Hematopoietic multipotent progenitor cell treated with erythropoietin and hydrocortisone succinate and interleukin-3 and kit ligand, for 8 days (in vitro differentiated cells): ENCODE results near the gene CSNK2A1.
A peak's percentile ranks its signal among the peaks of the same experiment; 100 is the strongest.

Experiments
- DNase-seq: peaks from one replicate; pipeline ENCODE4 v3.0.0-alpha.2; 2015

CSNK2A1 gene

DNA sequence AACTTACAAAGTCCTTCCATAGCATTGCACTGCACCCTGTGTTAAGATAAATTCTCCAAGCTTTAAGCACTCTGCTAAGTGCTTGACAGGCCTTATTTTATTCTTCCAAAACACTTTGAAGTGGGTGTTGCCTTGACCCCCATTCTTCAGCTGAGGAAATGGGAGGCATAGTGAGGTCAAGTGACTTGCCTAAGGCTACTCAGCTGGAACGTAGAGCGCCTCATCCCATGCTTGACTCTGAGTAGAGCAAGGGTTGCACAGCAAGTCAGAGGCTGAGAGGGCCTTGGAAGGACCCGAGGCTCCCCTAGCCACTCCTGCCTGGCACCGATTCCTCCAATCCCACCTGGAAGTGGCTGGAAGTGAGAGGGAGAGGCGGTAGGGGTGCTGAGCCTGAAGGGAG lies 19.6 kb upstream of the CSNK2A1 start:
- no peak for DNase-seq

DNA sequence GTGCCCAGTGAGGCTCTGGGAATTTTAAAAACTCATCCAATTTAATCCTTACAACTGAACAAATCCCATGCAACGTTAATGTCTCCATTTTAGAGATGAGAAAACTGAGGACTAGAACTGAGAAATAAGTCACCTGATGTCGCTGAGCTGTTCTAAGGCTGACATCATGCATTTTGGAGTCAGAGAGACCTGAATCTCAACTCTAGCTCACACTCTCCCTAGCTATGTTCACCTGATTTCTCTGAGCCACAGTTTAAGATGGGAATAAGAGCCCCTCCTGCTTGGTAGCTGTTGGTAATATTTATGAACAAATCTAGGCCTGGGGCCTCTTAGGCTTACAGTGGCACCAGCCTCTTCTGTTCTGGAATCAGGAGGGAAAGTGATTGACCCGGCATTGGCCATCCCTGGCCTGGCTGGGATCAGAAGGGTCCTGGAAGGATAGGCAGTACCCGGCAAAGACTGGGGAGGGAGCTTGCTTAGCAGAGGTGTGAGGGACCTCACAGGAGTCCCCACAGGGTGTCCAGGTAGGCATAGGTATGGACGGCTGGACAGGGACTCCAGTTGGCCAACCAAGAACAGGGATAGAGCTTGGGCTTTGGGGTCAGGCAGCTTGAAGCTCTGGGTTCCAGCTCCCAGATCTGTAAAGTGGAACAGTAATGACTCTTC lies 18.8 kb upstream of the CSNK2A1 start:
- DNase-seq, result no peak

- DNase-seq, result peak; percentile 84
Observed at GRCh38 chr20:561437-562231, 18.0 kb upstream of the CSNK2A1 start.

DNA sequence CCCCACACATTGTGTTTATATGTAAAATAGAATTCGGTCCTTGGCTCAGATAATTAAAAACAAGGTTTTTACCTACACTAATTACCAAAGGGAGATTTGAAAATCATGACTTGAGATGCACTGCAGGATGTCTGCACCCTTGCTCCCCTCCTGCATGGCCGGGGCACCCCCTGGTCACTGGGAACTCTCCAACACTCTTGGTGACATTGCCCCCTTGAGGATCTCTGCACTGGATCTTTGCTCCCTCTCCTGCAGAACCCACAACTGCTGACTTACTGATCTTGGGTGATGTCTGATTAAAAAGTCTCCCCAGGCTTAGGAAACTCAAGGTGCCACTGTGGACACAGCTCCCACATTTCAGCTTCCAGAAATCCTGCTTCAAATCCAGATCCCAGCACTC lies 17.1 kb upstream of the CSNK2A1 start:
- no peak for DNase-seq

GRCh38 chr20:558117-558516 lies 14.5 kb upstream of the CSNK2A1 start:
- DNase-seq, result no peak

DNA sequence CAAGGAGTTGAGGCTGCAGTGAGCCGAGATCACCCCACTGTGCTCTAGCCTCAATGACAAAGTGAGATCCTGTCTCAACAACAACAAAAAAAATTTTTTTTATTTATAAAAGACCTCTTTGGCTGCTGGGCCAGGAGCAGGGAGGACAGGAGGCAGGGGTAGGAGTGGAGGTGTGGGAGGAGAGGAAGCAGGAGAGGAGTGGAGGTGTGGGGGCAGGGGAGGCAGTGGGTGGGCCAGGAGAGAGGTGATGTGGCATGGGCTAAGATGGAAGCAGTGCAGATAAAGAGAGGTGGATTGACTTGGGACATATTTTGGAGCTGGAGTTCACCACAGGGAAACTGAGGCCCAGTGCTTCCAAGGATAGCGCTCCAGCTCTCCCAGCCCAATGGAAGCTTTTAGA lies 13.4 kb upstream of the CSNK2A1 start:
- DNase-seq, result no peak

DNA sequence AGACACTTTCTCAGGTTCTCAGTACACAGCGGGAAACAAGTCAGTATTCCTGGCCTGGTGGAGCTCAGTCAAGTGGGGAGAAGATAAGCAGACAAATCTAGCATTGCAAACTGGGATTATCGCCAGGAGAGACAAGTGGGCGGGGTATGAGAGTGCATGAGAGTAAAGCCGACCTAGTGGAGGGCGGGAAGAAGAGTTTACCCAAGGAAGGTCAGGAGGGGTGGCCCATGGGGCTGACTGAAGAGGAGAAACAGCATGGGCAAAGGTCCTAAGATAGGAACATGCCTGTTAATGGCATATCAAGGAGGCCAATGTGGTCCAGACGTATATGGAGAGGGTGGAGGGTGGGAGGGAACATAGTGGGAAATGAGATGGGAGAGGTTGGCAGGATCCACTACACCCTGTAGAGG lies 12.4 kb upstream of the CSNK2A1 start:
- DNase-seq, result peak; percentile 88

GRCh38 chr20:550611-551010 lies 7.0 kb upstream of the CSNK2A1 start:
- DNase-seq, result no peak

GRCh38 chr20:549722-550496 lies 6.3 kb upstream of the CSNK2A1 start:
- peak; percentile 51 for DNase-seq

GRCh38 chr20:548906-549305 lies 5.3 kb upstream of the CSNK2A1 start:
- DNase-seq, result peak; percentile 67

GRCh38 chr20:547394-547793 lies 3.8 kb upstream of the CSNK2A1 start:
- DNase-seq, result no peak

DNA sequence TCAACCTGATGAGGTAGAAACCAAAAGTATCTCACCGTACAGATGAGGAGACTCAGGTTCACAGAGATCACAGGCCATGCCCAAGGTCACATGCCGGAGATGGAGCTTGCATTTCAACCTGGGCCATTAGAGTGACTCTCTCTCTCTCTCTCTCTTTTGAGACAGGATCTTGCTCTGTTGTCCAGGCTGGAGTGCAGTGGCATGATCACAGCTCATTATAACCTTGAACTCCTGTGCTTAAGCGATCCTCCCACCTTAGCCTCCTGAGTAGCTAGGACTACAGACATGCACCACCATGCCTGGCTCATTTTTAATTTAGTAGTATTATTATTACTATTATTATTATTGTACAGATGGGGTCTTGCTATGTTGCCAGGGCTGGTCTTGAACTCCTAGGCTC lies 2.8 kb upstream of the CSNK2A1 start:
- no peak for DNase-seq

GRCh38 chr20:544153-544725 lies 649 bp upstream of the CSNK2A1 start:
- DNase-seq, result no peak

GRCh38 chr20:542777-543368 lies 717 bp downstream of the CSNK2A1 start:
- peak; percentile 29 for DNase-seq

GRCh38 chr20:540391-541201 lies 3.0 kb downstream of the CSNK2A1 start:
- peak; percentile 64 for DNase-seq

- peak; percentile 33 for DNase-seq
Observed at GRCh38 chr20:539848-540247, 3.7 kb downstream of the CSNK2A1 start.

DNA sequence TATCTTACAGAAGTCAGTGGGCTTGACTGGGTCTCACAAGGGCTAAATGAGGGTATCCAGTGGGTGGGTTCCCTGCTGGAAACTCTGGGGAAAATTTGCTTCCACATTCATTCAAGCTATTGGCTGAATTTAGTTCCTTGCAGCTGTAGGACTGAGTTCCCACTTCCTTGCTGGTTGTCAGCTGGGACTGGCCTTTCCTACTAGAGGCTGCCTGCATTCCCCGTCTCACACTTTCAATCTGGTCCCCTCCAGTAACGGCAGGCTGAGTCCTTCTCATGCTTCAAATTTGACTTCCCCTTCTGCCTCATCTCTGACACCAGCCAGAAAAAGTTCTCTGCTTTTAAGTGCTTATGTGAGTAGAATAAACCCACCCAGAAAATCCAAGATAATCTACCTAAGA lies 4.4 kb downstream of the CSNK2A1 start:
- no peak for DNase-seq

GRCh38 chr20:537983-538382 lies 5.6 kb downstream of the CSNK2A1 start:
- no peak for DNase-seq

GRCh38 chr20:536426-537010 lies 7.1 kb downstream of the CSNK2A1 start:
- DNase-seq, result peak; percentile 78

DNA sequence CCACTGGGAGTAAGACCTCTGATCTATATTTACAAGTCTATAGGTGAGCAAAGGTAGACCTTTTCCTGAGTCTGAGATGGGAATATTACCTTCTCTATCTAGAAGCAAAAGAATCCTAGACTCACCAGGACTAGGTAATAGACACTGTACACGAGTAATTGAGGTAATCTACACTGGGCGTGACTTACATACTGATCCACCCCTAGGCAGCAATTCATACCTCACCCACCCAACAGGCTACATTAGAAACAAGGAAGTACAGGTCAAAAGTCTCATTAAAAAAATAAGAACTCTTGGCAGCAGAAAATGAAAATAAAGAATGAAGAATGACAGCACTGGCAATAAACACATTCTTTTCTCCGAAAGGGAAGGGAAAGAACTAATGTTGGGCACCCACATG lies 7.6 kb downstream of the CSNK2A1 start:
- peak; percentile 55 for DNase-seq

DNA sequence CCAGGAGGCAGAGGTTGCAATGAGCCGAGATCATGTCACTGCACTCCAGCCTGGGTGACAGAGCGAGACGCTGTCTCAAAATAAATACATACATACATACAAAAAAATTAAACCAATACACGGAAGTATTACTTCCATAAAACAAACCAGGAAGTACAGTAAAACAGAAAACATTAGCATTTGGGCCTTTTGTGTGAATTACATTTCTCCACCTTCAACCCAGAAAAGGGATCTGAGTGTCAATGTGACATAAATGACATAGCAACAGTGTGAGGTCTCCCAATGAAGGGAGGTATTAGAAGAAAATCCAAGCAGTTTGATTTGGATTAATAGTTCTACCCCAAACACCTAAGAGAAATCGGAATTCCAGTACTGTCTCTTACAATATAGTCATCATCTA lies 10.1 kb downstream of the CSNK2A1 start:
- no peak for DNase-seq

DNA sequence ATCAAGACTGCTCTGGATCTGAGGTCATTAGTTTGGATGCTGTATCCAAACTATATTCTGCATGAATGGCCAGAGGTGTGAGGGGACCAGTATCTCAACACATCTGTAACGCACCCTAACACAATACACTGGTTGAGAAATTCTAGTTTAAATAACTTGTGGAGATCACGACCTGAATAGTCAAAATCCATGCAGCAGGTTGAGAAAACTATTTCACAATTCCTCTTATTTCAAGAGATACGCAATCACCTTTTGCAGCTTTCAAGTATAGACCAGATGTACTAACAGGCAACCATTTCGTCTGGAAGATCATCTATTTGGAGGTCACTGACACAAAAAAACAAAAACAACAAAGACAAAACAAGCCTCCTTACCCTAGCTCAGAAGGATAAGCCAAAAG lies 11.1 kb downstream of the CSNK2A1 start:
- DNase-seq, result no peak
